ENCODE measurements around the gene RPS21. TPM values are rescaled to one million over a fixed set of nuclear protein-coding genes. Genes with fewer than 3 reads are reported as not detected.

The RPS21 gene
- total and polyA plus RNA-seq, 7 donors, result 2,383 to 8,235 (median 4,772) TPM

GRCh38 chr20:62426699-62427131, 39.8 kb downstream of the RPS21 start:
- 17 to 51% methylated on average over 22 of the region's 22 CpGs for WGBS, 2 donors
- intact Hi-C loops (cut with DNase I), result no loop called here
- Histone ChIP-seq H3K9me3 (no peaks in the 10 kb centered on the region), H3K27me3 (peaks cover 0 to 15% (median 7%) of the 10 kb centered on the region in 3 donors), H3K4me1 (no peaks in the 10 kb centered on the region), H3K27ac (no peak overlapping the region), H3K36me3 (no peaks in the 10 kb centered on the region), H3K4me3 (no peak overlapping the region)
- no peak for TF ChIP-seq POLR2AphosphoS5 (IDR thresholded peaks at IDR 0.05)
- TF ChIP-seq EP300 (IDR thresholded peaks at IDR 0.05), result no peak
- TF ChIP-seq POLR2A (IDR thresholded peaks at IDR 0.05), result no peak
- no peak for DNase-seq

DNA sequence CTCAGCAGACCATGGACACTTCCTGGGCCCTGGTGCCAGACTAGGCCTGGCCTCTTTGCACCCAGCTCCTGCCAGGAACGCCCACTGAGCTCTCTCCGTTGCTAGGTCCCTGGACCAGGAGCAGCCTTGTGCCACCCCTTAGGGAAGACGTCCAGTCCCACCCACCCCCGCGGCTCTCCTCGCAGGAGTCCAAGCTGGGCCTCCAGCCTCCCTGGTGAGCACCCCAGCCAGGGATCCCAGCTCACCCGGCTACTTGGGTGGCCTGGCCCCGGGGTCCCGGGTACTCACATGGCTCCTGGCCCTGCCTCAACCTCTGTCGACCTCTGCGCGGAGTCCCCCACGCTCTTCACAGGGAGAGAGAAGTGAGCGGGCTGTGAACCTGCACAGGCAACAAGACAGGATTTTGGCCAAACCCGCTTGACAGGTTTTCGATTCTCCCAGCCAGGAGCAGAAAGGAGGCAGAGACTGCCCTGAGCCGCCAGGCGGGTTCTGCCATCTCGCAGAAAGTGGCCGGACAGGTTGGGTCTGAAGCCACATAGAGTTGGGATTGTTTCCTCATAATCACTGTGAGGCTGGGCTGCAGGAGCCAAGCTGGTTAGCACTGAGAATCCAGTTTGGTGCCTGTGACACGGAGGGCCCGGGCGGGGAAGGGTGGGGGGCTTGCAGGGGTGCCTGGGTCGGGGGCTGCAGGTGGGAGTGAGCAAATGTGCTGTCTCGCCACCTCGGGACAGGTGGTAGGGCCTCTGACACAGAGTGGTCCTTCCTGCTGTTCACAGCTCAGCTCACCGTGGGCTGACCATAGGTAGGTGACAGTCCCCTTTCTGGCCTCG, 40.5 kb downstream of the RPS21 start, which contains the start of gene RBBP8NL:
Gene RBBP8NL, minus strand, starts transcription at position 368 of the 830 bp plus-strand sequence. CDS start 7,892 bp downstream, outside the sequence.
- Histone ChIP-seq H3K4me1 (no peaks in the 10 kb centered on the region), H3K9me3 (no peaks in the 10 kb centered on the region), H3K4me3 (no peak within 1 kb of the TSS), H3K27ac (no peak within 1 kb of the TSS), H3K36me3 (no peaks in the 10 kb centered on the region), H3K27me3 (peaks cover 0 to 15% (median 7%) of the 10 kb centered on the region in 3 donors)
- WGBS, 2 donors, result 19 to 63% methylated on average over 28 of the region's 28 CpGs
- TF ChIP-seq POLR2AphosphoS5 (IDR thresholded peaks at IDR 0.05) (no peak), EP300 (IDR thresholded peaks at IDR 0.05) (no peak), CTCF (IDR thresholded peaks at IDR 0.05) (no peak), POLR2A (IDR thresholded peaks at IDR 0.05) (no peak)
- intact Hi-C loops (cut with DNase I), result no loop called here
- DNase-seq, result no peak

- no peak for TF ChIP-seq POLR2AphosphoS5 (IDR thresholded peaks at IDR 0.05)
- no peak for TF ChIP-seq EP300 (IDR thresholded peaks at IDR 0.05)
- no peak for TF ChIP-seq CTCF (IDR thresholded peaks at IDR 0.05)
- no peak for TF ChIP-seq POLR2A (IDR thresholded peaks at IDR 0.05)
- Histone ChIP-seq H3K27me3 (peaks cover 0 to 15% (median 7%) of the 10 kb centered on the region in 3 donors), H3K9me3 (no peaks in the 10 kb centered on the region), H3K4me3 (no peak overlapping the region), H3K4me1 (peaks cover 0 to 2% (median under 1%) of the 10 kb centered on the region in 4 donors), H3K36me3 (no peaks in the 10 kb centered on the region), H3K27ac (no peak overlapping the region)
- DNase-seq, result no peak
- WGBS, 2 donors, result 24 to 72% methylated on average over 10 of the region's 10 CpGs
- intact Hi-C loops (cut with DNase I), result no loop called here
These were observed 41.1 kb downstream of the RPS21 start for GRCh38 chr20:62428002-62428372.

- H3K9me3 ChIP-seq, result no peaks in the 10 kb centered on the region
- no peak overlapping the region for H3K4me3 ChIP-seq
- peaks cover 0 to 8% (median 7%) of the 10 kb centered on the region in 4 donors for H3K4me1 ChIP-seq
- no peak overlapping the region for H3K27ac ChIP-seq
- intact Hi-C loops (cut with DNase I), result no loop called here
- H3K36me3 ChIP-seq, result no peaks in the 10 kb centered on the region
- WGBS, 2 donors, result 38 to 52% methylated on average over 31 of the region's 31 CpGs
- no peak for DNase-seq
- no peak for TF ChIP-seq POLR2A (IDR thresholded peaks at IDR 0.05)
- TF ChIP-seq CTCF (IDR thresholded peaks at IDR 0.05), result no peak
- no peak for TF ChIP-seq EP300 (IDR thresholded peaks at IDR 0.05)
- no peak for TF ChIP-seq POLR2AphosphoS5 (IDR thresholded peaks at IDR 0.05)
- H3K27me3 ChIP-seq, result peaks cover 0 to 11% (median 6%) of the 10 kb centered on the region in 3 donors
These were observed 41.7 kb downstream of the RPS21 start for GRCh38 chr20:62428396-62429295.

All from sigmoid colon (tissue), 7 donors.